ENCODE results near the gene PLAAT2.

- TF ChIP-seq CTCF (conservative IDR thresholded peaks at IDR 0.05) (no peak), EZH2 (IDR thresholded peaks at IDR 0.05; ENCODE audit: low read depth) (no peak)
These were observed 31.1 kb downstream of the PLAAT2 start for GRCh38 chr11:63532117-63532516.
